Neural crest cell (in vitro differentiated cells): ENCODE results near the gene IL15RA. TPM values are rescaled to one million over a fixed set of nuclear protein-coding genes. Genes with fewer than 3 reads are reported as not detected.
"Not testable (repeated sequence)": the region's sequence is repeated elsewhere in the genome, so short reads cannot be mapped to it uniquely, and the experiment has no call there.

ENCODE experiments used
- DNase-seq: peaks from one replicate; pipeline ENCODE4 v3.0.0; 2021; ENCODE audit warnings: low read depth, mixed read lengths, low spot score
- H3K27ac Mint-ChIP-seq: one replicate; pipeline ENCODE4 v1.8.0; 2021; ENCODE audit warnings: mild to moderate bottlenecking, mixed read lengths; ENCODE audit not compliant: unreplicated experiment
- H3K27me3 Mint-ChIP-seq: 2 replicates; pipeline ENCODE4 v1.8.0; 2021; ENCODE audit warnings: low read depth, mild to moderate bottlenecking, mixed read lengths
- H3K36me3 Mint-ChIP-seq: 2 replicates; pipeline ENCODE4 v1.8.0; 2021; ENCODE audit warnings: low read depth, mild to moderate bottlenecking, mixed read lengths
- H3K4me1 Mint-ChIP-seq: 2 replicates; pipeline ENCODE4 v1.8.0; 2021; ENCODE audit warnings: mixed read lengths
- H3K4me3 Mint-ChIP-seq: one replicate; pipeline ENCODE4 v1.8.0; 2021; ENCODE audit warnings: mild to moderate bottlenecking, mixed read lengths
- H3K9me3 Mint-ChIP-seq: 2 replicates; pipeline ENCODE4 v1.8.0; 2021; ENCODE audit warnings: mixed read lengths
- CTCF ChIP-seq: fragments of 200-600 bp; sonication (generic); conservative IDR thresholded peaks from 2 replicates; pipeline ENCODE4 v1.5.0; 2021; ENCODE audit warnings: antibody characterized with exemption, mild to moderate bottlenecking
- total RNA-seq: library from RNA; stranded (reverse); gene quantifications from 2 replicates; pipeline ENCODE4 v1.2.1, GENCODE V29; 2021

Gene IL15RA
- total RNA-seq, 1 donor from 2014 or later = not detected

- Mint-ChIP-seq H3K27ac (no peak overlapping the region), H3K27me3 (no peaks in the 10 kb centered on the region), H3K4me1 (no peaks in the 10 kb centered on the region), H3K36me3 (peaks cover 23% of the 10 kb centered on the region), H3K9me3 (no peaks in the 10 kb centered on the region), H3K4me3 (no peak overlapping the region)
- DNase-seq = no peak
- TF ChIP-seq CTCF = no peak
Observed at GRCh38 chr10:5913736-5914135, 63.6 kb downstream of the IL15RA start.

- Mint-ChIP-seq H3K36me3 (peaks cover 24% of the 10 kb centered on the region), H3K9me3 (no peaks in the 10 kb centered on the region), H3K4me1 (no peaks in the 10 kb centered on the region), H3K27ac (no peak overlapping the region), H3K27me3 (no peaks in the 10 kb centered on the region), H3K4me3 (no peak overlapping the region)
- no peak for DNase-seq
- TF ChIP-seq CTCF = no peak
Observed at GRCh38 chr10:5911670-5912069, 65.7 kb downstream of the IL15RA start.

DNA sequence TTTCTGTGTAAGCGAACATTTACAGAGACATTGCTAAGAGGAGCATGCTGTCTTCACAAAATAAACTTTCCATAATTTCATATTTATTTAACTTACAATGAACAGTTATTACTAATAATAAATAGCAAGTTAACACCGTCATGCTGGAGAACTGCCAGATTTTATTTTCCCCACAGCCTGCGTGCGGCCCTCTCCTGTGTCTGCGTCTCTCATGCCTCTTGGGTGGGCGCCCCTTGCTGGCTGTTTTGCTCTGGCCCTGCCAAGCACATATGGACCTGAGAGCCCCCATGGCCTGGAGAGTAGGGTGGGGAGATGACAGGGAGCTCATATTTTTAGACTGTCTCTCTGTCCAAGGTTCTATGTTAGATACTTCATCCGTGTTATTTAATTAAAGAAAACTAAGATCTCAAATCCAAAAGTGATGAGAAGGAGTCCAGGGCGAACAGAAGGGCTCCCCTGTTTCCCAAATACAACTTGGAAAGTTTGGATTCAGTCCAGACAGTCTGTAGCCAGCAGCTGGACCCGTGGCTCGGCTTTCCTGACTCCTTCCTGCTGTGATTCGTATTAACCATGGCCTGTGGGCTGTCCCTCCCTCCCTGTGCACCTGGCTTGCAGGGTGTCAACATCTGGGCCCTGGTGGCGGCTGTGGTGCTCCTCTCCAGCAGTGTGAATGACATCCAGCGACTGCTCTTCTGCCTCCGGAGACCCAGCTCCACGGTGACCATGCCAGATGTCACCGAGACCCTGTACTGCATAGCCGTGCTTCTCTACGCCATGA is 66.8 kb downstream of the IL15RA start:
- no peak for DNase-seq
- no peaks in the 10 kb centered on the region for H3K4me1 Mint-ChIP-seq
- H3K27me3 Mint-ChIP-seq = no peaks in the 10 kb centered on the region
- H3K36me3 Mint-ChIP-seq = peaks cover 18% of the 10 kb centered on the region
- H3K27ac Mint-ChIP-seq = no peak overlapping the region
- TF ChIP-seq CTCF = no peak
- no peaks in the 10 kb centered on the region for H3K9me3 Mint-ChIP-seq
- H3K4me3 Mint-ChIP-seq = no peak overlapping the region

DNA sequence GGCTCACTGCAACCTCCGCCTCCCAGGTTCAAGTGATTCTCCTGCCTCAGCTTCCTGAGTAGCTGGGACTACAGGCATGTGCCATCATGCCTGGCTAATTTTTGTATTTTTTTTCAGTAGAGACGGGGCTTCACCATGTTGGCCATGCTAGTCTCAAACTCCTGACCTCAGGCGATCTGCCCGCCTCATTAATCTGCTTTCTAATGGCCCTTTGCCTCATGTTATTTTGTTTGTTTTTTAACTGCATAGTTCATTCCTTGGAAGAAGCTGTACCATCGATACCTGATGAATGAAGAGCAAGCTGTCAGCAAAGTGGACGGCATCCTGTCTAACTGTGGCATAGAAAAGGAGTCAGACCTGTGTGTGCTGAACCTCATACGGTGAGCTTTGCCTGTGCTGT is 68.7 kb downstream of the IL15RA start:
- H3K4me1 Mint-ChIP-seq, DNase-seq, H3K9me3 Mint-ChIP-seq, H3K4me3 Mint-ChIP-seq, H3K27ac Mint-ChIP-seq, H3K27me3 Mint-ChIP-seq: not testable (repeated sequence)
- peaks cover 15% of the 10 kb centered on the region for H3K36me3 Mint-ChIP-seq

GRCh38 chr10:5906651-5907050 is 70.7 kb downstream of the IL15RA start:
- H3K4me3 Mint-ChIP-seq = no peak overlapping the region
- H3K4me1 Mint-ChIP-seq = no peaks in the 10 kb centered on the region
- no peak for TF ChIP-seq CTCF
- no peak for DNase-seq
- H3K36me3 Mint-ChIP-seq = peaks cover 11% of the 10 kb centered on the region
- H3K9me3 Mint-ChIP-seq = no peaks in the 10 kb centered on the region
- H3K27me3 Mint-ChIP-seq = no peaks in the 10 kb centered on the region
- H3K27ac Mint-ChIP-seq = no peak overlapping the region

DNA sequence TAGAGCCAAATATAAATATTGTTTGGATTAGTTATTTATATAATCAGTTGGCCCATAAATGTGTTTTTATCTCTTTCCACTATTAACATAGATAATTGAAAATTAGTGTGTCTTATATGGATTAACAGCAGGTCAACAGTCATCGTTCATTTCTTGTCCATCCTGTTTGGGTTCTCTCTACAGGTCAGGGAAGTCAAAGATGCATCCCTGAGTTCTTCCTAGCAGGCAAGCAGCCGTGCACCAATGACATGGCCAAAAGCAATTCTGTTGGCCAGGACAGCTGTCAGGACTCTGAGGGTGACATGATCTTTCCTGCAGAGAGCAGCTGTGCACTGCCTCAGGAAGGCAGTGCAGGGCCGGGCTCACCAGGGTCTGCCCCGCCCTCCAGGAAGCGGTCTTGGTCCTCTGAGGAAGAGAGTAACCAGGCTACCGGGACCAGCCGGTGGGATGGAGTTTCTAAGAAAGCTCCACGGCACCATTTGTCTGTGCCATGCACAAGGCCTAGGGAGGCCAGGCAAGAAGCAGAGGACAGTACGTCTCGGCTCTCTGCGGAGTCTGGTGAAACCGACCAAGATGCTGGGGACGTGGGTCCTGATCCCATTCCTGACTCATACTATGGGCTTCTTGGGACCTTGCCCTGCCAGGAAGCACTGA is 71.4 kb downstream of the IL15RA start:
- no peak overlapping the region for H3K27ac Mint-ChIP-seq
- TF ChIP-seq CTCF = no peak
- no peaks in the 10 kb centered on the region for H3K9me3 Mint-ChIP-seq
- H3K4me3 Mint-ChIP-seq = no peak overlapping the region
- H3K36me3 Mint-ChIP-seq = peaks cover 9% of the 10 kb centered on the region
- no peak for DNase-seq
- H3K4me1 Mint-ChIP-seq = no peaks in the 10 kb centered on the region
- no peaks in the 10 kb centered on the region for H3K27me3 Mint-ChIP-seq
